A549 (cell line): ENCODE data around the gene SACS.

Source experiments
- KDM1A ChIP-seq: fragments of 200-600 bp; sonication (generic); IDR thresholded peaks from 2 replicates; pipeline ENCODE4 v1.6.1; 2016; ENCODE audit warnings: low read depth, mild to moderate bottlenecking
- MAZ ChIP-seq: fragments of 150-350 bp; IDR thresholded peaks from 2 replicates; pipeline ENCODE4 v1.6.1; 2014; ENCODE audit warnings: antibody characterized with exemption, low read depth, low read length, borderline replicate concordance
- NPAS2 ChIP-seq: fragments of 250-450 bp; sonication (Bioruptor Pico); IDR thresholded peaks from 2 replicates; pipeline ENCODE4 v1.8.0; 2022; ENCODE audit warnings: mild to moderate bottlenecking, moderate library complexity, borderline replicate concordance
- POLR2A ChIP-seq: IDR thresholded peaks from 2 replicates; pipeline ENCODE4 v1.6.1; 2012; ENCODE audit warnings: mild to moderate bottlenecking, low read length
- USF2 ChIP-seq: fragments of 450-650 bp; IDR thresholded peaks from 2 replicates; pipeline ENCODE4 v1.6.1; 2014; ENCODE audit warnings: antibody characterized with exemption
- TF ChIP-seq, protein P1 (sequence below): fragments of >200 bp; sonication (Bioruptor Twin); formaldehyde crosslinking; IDR thresholded peaks from 3 replicates; pipeline ENCODE4 v1.5.1; 2016

GRCh38 chr13:23456437-23457210, 23.1 kb upstream of the SACS start:
- TF ChIP-seq, protein P1, sequence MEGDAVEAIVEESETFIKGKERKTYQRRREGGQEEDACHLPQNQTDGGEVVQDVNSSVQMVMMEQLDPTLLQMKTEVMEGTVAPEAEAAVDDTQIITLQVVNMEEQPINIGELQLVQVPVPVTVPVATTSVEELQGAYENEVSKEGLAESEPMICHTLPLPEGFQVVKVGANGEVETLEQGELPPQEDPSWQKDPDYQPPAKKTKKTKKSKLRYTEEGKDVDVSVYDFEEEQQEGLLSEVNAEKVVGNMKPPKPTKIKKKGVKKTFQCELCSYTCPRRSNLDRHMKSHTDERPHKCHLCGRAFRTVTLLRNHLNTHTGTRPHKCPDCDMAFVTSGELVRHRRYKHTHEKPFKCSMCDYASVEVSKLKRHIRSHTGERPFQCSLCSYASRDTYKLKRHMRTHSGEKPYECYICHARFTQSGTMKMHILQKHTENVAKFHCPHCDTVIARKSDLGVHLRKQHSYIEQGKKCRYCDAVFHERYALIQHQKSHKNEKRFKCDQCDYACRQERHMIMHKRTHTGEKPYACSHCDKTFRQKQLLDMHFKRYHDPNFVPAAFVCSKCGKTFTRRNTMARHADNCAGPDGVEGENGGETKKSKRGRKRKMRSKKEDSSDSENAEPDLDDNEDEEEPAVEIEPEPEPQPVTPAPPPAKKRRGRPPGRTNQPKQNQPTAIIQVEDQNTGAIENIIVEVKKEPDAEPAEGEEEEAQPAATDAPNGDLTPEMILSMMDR, result no peak
- TF ChIP-seq USF2, result no peak
- TF ChIP-seq NPAS2 (CRISPR knock-in tag), result no peak
- TF ChIP-seq KDM1A, result no peak
- no peak for TF ChIP-seq POLR2A
- TF ChIP-seq MAZ, result no peak
